HG02870 (cell line): ENCODE results near the gene TRMT1.
"Not testable (repeated sequence)": the region's sequence is repeated elsewhere in the genome, so short reads cannot be mapped to it uniquely, and the experiment has no call there.

Experiments
- ATAC-seq: cut with Tn5 transposase; IDR thresholded peaks from one replicate; pipeline ENCODE4 v1.9.1; 2021; ENCODE audit warnings: mild to moderate bottlenecking, moderate library complexity; ENCODE audit not compliant: unreplicated experiment

Gene TRMT1

DNA sequence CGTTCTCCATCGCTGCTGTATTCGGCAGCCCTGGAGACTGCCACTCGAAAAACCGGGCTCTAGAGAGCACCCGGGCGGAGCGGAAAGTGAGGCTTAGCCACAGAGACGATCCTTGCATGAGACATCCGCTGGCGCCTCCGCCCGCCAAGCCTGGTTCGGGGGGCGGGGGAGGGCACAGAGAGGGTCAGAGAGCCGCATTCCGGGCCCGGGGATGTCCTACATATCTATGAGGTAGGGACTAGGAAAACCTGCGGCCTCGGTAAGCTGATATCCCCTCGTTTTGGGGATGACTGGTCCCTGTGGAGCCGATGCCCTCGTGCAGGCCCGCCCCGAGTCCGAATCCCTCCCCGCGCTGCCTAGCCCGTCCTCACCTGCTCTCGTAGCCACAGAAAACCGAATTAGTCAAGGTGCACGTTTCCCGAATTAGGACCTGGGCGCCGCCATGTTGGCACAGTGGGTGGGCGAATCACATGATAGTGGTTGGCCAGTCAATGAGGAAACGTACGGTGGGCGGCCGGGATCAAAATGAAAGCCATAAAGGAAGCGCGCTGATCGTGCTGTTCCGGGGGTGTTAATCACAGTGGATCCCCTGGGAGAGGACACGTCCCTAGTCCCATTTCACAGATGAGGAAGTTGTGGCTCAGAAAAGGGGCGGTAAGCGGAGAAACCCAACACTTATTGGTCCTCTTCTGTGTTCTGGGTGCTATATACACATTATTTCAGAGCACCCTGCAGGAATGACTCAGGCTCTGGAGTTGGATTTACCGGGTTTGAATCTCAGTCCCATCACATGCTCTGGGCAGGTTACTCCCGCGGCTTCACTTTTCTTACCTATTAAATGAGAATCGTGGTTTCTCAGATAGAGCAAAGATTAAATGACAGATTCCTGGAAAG, at the start of gene TRMT1:
TRMT1 (minus strand) TSS at position 459 of the 894 bp plus-strand sequence; CDS start at position 118, 341 bp downstream.
- no peak for ATAC-seq

- not testable (repeated sequence) for ATAC-seq
These were observed 49.6 kb upstream of the TRMT1 start for GRCh38 chr19:13166151-13166550.

- ATAC-seq: no peak
These were observed 48.8 kb upstream of the TRMT1 start for GRCh38 chr19:13165162-13165997.

DNA sequence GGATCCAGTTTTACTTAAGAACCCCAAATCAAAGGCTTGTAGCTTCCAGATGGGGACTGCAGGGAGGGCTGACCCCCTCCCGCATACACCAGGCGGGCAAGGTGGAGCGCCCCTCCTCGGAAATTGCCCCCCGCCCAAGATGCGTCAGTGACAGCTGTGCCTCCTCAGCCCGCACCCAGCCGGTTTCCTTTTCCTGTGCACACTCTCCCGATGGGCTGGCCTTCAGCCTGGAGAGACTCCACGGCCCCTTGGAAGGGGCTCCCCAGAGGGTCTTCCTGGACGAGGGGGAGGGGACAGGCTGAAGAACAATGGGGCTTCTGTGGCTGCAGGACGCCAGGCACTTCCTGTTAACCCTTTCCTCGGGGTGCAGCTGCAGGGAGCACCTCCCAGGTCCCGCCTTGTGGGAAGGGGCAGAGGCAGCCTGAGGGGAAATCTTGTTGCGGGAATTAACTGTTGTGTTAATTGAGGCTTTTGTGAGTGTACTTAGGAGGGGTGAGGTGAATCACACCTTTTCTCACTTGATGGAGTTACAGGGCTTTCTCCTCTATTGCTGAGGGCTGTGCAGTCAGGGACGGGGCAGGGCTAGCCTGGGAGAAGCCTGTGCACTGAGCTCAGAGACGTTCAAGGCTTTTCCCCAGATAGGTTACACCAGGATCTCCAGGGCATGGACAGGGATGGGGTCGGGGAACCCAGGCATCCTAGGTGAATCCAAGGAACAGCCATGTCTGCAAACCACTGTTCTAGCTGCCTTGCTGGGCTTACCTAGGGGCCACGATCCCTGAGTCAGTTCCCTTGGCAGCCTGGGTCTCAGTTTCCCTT, 48.0 kb upstream of the TRMT1 start:
- no peak for ATAC-seq

DNA sequence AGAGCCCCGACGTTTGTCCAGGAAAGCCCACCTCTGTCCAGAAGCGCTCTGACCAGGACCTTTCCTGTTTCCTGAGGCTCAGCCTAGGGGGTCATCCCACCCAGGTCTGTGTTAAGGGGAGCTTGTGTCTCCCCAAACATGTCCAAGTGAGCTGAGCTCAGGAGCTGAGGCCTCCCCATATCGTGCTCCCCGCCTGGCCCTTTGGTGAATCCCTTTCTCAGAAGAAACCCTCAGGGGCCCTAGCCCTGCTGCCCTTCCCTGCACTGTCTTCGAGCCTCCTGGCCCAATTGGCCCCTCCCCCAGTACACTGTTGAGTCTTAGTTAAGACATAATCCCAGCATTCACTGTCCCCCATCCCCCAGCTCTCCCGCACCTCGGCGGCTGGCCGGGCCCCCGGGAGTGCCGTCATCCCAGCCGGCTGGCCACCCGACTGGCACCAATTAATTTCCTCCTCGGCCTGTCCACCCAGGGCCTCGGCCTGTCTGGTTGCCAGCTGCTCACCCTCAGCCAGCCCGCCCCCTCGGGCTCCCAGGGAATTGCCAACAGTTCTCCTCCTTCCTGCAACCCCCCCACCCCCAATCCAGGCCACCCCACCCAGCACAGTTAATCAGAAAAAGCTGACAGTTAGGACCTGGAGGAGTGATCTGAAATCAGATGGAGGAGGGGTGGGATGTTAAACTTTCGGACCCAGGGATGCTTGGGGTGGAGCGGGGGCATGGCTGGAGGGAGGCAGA, 47.2 kb upstream of the TRMT1 start:
- ATAC-seq: no peak

GRCh38 chr19:13162724-13163608, 46.4 kb upstream of the TRMT1 start:
- no peak for ATAC-seq

GRCh38 chr19:13160557-13160956, 44.0 kb upstream of the TRMT1 start:
- no peak for ATAC-seq

- no peak for ATAC-seq
These were observed 43.2 kb upstream of the TRMT1 start for GRCh38 chr19:13159713-13160112.

DNA sequence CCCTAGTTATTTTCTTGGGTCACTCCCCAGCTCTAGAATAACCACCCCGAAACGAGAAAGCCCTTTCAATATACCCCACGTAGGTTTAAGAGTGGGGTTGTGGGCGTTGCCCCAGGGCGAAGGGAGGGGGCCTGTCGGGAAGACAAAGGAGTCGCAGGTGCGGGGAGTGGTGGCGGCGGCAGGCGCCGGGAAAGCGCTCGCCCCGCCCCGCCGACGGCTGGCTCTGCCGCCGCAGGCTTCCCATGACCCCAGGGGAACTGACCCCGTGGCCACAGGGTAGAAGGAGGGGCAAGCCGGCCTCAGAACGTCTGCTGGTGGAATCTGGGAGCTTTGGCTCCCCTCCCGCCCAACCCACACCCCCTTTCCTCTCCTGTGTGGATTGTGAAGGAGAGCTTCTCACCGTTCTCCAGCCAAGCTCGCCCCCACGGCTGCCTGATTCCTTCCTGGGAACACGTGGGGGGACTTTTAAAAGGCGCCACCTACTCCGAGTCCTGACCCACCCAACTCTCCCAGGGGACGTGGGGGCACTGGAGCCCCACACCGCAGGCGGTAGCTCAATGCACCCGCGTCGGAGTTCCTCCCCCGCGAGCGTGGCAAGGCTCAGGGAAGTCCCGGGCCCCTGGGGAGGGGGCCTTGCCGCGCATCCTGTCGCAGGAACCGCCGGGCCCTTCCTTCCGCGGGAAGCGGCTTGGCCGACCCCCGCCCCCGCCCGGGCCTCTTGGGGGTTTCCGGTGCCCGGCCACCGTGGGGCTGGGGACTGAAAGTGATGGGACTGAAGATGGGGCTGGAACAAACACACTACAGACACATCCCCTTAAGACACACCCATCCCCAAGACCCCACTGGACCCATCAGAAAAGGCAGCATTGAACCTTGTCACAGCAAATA, 39.2 kb upstream of the TRMT1 start:
- no peak for ATAC-seq

DNA sequence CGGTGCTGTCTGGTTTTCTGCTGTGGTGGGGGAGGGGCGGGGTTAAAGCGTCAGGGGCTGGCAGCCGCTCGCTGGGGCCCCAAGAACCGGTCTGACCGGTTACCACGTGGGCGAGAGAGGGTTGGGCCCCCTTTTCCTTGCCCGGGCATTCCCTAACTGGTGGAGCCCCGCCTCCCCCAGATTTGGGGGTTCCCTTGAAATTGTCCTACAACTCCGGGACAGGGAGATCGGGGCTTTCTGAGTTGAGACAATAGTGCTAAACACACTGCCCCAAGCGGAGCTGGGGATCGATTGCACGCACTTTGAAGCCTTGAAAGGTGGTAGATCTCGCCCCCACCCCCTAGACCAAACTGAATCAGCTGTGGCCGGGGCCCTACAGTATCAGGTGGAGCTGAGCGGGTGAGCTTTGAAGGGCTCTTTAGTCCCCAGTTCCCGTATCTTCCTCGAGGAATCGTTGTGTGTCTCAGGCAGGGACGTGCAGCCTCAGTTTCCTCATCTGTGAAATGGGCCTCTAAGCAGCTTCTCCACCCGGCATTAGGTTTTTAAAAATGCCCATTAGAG, 38.5 kb upstream of the TRMT1 start:
- no peak for ATAC-seq

DNA sequence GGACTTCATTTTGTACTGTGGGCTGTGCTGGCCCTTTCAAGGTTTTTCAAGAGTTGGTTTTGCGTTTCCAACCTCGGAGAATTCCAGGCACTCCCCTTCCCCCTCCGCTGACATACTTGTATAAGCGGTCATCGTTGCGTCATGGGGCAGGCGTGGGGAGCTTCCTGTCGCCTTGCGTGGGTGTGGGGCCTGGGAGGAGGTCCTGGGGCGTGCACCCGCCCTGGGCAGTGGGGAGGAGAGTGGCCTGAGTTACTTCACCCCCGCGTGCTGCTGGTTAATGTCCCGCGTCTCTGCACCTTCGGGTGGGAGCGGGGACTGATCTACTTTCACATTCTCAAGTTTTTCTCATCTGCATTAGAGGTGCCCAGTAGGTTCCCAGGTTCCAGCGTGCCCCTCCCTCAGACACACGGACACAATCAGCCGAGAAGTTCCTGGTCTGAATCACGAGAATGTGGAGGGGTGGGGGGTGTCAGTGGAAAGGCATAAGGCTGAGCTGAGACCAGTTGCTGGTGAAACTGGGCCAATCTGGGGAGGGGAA, 37.8 kb upstream of the TRMT1 start:
- no peak for ATAC-seq

DNA sequence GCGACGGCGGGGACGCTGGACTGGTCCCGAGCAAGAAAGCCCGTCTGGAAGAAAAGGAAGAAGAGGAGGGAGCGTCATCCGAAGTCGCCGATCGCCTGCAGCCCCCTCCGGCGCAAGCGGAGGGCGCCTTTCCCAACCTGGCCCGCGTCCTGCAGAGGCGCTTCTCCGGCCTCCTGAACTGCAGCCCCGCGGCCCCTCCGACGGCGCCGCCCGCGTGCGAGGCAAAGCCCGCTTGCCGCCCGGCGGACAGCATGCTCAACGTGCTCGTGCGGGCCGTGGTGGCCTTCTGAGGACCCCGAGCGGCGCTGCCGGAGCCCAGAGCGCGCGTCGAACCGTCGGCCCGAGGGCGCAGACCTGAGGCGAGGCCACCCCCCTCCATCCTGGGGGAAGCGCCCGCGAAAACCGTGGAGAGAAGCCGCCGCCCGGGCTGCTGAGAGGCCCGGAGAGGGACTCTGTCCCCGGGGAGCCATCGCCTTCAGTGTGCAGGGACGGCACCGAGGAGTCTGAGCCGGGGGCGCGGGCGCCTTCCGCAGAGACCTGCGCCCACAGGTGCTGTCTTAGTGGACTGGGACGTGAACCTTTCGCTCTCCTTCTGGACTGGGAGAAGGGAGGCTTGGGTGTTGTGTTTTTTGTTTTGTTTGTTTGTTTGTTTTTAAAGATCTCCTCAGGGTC, 37.2 kb upstream of the TRMT1 start:
- ATAC-seq: no peak

DNA sequence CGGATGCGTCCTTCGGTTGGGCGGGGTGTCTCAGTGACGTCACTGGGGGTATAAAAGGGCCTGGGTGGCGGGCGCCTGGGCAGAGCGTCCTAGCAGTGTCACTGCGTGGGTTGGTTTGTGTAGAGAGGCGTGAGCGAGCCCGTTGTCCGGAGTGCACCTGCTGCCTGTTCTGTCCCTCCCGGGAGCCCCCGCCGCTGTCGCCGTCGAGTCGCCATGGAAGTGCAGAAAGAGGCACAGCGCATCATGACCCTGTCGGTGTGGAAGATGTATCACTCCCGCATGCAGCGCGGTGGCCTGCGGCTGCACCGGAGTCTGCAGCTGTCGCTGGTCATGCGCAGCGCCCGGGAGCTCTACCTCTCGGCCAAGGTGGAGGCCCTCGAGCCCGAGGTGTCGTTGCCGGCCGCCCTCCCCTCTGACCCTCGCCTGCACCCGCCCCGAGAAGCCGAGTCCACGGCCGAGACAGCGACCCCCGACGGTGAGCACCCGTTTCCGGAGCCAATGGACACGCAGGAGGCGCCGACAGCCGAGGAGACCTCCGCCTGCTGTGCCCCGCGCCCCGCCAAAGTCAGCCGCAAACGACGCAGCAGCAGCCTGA, 36.5 kb upstream of the TRMT1 start:
- ATAC-seq: no peak

DNA sequence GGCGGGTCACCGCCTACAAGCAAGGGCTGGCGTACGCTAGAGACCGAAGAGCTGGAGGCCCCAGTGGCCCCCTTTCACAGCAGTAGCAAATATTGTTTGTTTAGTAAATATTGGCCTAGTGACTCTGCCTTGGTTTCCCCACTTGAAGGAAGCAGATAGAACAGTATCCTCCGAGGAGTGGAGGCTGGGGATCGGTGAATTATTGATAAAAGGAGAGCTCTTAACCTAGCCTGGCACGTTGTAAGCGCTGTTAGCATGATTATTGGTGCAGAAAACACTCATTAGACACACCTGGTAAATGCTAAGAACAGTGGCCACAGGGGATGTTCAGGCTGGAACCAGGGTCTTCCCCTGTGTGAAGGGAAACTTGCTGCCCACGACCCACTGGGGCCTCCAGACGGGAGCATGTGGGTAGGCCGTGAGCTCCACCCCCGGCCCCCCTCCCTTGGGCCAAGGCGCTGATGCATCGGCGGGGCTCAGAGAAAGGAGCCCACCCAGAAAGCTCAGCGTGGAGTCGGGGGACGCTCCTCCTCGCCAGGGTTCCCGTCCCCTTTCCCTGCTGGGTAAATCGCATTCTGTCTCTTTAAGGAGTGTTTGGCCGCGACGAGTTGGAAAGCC, 35.9 kb upstream of the TRMT1 start:
- ATAC-seq: no peak

- peak; percentile 40 for ATAC-seq
These were observed 35.2 kb upstream of the TRMT1 start for GRCh38 chr19:13151605-13152355.
